GM19099 (cell line): Measurements from ENCODE around the gene DNAJB13.

Experiments
- POLR2A ChIP-seq: IDR thresholded peaks from 3 replicates; pipeline ENCODE4 v1.6.1; 2011; ENCODE audit warnings: low read depth; ENCODE audit not compliant: insufficient read length; ENCODE audit errors: extremely low read depth

The DNAJB13 gene

DNA sequence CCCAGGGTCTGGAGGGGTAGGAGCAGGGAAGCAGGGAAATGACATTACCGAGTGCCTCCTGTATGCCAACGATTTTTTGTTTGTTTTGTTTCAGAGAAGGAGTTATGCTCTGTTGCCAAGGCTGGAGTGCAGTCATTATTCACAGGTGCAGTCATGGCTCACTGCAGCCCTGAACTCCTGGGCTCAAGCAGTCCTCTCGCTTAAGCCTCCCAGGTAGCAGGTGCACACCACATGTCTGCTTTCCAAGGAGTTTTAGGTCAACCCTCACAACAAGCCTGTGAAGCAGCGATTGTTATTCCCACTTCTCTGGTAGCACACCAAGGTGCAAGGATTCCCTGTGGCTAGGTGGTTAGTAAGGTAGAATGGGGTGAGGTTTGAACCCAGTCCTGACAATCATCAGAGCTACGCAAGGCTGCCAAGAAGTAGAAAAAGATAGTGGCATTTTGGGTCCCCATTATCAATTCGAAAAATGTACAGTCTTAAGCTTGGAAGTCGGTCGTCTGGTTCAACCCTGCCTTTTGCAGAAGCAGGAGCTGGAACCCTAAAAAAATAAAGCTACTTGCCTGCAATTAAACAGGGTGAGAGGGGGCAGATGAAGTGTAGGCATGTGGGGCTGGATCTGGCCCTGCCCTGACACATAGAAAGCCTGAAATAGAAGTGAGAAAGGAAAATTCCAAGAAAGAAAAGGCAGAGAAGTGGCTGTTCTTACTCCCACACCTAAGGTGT, 48.9 kb downstream of the DNAJB13 start:
- no peak for TF ChIP-seq POLR2A

DNA sequence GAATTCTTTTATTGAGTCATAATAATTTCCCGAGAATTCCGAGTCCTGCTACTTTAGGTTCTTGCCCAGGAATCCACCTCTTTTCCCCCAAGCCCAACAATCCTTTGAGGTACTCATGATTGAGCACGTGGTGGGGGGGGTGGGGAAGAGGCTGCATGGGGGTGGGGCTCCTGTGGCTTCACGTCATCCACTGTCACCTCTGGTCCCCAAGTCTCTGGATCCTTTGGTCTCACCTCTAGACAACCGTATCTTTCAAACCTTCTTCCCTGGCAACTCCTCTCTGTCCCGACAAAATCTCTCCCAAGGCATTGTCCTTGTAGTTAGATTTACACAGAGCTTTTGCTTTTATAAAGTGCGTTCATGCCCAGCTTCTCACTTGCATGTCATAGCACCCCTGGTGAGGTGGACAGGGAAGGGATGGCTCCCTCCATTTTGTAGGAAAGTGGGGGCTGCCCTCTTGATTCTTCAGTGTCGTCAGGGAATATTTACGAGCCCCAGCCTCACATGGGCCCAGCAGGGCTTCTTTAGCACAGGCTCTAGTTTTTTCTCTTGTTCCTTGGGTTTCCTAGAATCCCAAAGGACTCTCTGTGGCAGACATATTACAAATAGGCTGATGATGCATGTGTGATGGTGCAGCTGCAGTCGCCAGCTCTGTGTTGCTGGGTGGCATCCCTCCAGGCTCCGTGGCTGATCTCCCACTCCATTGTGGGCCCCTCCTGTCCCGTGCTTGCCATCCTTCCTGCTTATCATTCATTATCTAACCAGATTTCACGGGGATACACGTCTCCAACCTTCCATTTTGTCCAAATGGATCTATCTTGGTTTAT, 49.7 kb downstream of the DNAJB13 start:
- TF ChIP-seq POLR2A: no peak

DNA sequence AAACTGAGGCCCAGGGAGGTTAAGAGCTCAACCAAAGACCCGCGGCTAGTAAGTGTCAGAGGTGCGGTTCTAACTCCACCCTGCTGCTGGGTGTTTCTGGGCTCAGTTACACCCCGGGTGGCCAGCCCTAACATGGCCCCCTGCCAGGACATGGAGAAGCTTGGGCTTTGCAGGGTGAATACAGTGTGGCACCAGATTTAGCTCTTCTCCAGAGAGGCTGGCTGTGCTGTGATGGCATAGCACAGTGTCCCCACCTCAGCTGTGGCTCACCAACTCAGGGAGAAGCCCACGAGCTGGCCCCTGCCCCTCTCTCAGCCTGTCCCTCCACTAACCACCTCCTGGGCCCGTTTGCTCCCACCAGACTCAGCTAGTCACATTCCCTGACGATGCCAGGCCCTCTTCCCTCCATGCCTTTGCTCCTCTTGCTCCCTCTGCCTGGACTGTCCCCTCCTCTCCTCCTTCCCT, 51.0 kb downstream of the DNAJB13 start:
- no peak for TF ChIP-seq POLR2A

DNA sequence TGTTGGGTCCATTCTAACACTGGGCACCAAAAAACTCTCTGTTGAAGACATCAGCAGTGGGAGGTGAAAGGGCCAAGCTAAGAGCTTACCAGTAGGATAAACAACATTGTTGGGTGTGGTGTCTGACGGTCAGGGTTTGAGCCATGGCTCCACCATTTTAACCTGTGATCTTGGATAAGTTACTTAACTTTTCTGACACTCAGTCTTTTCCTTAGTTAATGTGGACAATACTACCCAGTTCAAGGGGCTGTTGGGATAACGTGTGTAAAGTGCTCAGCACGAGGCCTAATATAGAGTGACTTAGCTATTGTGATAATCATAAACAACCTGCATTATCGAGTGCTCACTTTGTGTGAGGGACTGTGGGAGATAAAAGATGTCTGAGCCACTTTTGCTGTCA, 52.0 kb downstream of the DNAJB13 start:
- TF ChIP-seq POLR2A: no peak

DNA sequence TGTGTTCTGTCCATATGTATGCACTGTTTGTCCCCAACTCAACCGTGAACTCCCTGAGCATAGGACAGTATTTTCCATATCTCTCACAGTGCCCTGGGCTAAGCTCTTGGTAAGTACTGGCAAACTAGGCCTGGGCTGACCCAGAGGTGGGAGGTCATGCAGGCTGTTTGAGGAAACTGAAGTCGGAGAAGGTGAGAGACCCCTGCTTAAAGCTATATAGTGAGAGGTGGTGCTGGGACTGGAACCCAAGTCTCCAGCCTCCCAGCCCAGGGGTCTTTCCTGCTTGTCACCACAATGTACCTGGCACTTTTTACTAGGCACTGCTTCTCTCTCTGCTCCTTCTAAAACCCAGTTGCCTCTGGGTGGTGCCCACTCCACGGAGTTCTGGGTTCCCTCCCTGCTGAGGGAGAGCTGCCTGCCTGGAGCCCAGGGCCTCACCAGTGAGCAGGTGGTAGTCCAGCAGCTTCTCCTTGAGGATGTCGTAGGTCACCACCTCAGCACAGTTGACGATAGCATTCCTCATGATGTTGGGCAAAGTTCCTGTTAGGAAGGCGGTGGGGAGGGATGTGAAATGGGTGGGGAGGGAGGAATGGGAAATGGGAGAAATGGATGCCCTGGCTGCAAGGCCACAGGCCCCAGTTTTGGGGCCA, 53.3 kb downstream of the DNAJB13 start:
- TF ChIP-seq POLR2A: no peak

DNA sequence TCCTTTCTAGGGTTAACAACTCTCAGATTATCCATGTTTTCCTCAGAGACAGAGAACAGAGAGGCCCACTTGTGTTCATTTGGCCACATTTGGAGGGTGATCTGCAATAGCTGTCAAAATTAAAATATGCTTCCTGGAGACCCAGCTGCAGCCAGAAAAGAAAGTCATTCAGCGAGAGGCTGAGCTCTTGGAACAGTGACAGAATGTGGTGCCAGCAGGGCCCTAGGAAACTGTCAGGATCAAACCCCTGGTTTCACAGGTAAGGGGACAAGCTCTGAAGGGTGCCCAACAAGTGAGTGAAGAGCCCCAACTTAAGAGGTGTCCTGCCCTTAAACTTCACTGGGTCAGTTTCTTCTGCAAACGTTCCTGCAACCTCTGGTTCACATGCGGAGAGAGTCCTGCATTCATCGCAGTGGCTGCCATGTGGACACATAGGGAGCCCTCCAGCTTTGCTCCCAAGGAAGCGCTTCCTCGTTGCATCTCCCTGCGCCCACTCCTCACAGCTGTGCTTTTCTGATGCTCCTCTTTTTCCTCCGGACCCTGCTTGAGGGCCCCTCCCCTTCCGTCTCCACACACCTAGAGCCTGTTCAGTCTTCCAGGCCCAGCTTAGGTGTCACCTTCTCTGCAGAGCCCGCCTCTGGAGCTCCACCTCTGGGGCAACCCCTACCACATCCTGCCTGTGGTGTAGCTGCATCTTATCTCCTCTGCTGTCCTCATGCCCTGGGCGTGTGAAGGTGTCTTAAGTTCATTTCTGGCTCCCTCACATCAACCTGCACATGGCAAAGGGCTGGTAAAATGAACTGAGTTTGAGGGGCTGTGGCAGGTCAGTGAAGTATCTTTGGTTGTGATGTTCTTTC, 54.2 kb downstream of the DNAJB13 start:
- no peak for TF ChIP-seq POLR2A

DNA sequence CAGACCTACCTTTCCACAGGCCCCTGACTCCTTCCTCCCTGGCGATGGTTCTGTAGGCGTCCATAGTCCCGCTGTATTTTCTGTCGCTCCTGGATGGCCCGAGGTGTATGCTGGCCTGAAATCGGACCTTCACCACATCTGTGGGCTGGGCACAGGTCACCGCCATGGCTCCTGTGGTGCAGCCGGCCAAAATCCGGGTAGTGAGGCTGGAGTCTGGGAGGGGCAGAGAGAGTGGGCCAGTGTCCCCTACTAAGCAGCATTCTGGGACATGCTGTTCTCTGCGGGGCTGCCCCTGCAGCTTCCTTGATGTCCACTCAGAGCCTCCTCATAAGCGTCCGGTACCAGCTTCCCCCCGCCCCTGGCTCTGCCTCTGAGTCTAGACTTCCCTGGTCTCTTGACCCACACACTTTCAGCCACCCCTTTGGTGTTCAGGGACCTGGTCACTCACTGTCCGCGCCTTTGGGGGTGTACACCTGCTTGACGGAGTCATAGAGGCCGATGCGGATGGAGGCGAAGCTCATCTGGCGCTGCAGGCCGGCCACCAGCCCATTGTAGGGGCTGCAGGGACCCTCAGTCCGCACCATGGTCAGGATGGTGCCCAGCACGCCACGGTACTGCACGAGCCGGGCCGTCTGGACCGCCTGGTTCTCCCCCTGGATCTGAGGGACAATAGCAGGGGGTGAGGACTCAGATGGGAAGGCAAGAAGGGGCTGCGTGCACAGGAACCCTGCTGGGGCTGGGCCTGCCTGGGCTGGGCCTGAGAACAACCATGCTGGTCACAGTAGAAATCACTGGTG, 55.1 kb downstream of the DNAJB13 start:
- no peak for TF ChIP-seq POLR2A

DNA sequence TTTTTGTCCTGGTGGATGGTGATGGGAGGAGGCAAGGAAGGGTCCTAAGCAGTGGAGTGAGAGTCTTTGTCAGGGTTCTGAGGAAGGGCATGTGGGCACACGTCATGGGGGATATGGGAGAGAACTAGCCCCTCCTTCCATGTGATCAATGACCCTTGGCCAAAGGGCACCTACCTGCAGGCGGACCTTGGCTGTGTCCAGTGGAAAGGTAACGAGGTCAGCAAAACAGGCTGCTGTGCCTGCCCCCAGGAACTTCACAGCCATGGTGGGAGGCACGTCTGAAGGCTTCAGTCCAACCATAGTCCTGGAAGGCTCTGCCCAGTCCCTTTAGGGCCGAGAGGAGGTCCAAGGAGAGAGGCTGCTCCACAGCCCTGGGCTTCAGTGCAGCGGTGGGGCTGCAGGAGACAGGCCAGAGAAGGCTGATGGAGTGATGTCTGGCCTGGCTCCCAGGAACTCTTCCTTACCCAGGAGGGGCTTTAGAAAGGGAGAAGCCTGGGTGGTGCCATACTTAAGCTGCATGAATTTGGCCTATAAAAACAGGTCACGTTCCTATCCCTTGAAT, 56.0 kb downstream of the DNAJB13 start:
- TF ChIP-seq POLR2A: no peak

DNA sequence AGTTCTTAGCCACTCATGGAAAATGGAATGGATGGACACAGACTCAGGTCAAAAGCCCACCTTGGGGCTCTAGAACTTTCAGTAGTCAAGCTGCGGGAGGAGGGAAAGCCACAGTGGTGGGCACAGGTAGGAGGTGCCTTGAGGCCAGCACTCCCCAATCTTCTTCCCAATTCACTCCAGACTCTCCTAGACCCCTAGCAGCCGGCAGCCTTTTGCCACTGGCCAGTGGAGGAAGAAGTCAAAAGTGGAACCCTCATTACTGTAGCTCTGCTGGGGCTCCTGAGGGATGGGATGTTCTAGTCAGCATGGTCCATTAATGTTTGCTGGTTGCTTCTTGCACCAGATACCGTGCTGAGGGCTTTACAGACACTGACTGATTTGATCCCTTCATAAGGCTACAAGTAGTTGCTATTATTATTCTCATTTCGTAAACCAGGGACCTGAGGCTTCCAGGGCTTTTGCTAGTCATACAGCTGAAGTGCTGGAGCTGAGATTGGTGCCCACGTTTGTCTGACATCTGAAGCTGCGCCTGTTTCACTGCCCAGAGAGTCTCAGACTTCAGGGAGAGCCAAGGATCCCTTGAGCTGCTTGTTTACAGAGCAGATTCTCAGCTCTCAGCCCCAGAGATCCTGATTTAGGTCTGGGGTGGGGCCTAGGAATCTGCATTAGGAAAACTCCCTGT, 57.0 kb downstream of the DNAJB13 start:
- TF ChIP-seq POLR2A: no peak

DNA sequence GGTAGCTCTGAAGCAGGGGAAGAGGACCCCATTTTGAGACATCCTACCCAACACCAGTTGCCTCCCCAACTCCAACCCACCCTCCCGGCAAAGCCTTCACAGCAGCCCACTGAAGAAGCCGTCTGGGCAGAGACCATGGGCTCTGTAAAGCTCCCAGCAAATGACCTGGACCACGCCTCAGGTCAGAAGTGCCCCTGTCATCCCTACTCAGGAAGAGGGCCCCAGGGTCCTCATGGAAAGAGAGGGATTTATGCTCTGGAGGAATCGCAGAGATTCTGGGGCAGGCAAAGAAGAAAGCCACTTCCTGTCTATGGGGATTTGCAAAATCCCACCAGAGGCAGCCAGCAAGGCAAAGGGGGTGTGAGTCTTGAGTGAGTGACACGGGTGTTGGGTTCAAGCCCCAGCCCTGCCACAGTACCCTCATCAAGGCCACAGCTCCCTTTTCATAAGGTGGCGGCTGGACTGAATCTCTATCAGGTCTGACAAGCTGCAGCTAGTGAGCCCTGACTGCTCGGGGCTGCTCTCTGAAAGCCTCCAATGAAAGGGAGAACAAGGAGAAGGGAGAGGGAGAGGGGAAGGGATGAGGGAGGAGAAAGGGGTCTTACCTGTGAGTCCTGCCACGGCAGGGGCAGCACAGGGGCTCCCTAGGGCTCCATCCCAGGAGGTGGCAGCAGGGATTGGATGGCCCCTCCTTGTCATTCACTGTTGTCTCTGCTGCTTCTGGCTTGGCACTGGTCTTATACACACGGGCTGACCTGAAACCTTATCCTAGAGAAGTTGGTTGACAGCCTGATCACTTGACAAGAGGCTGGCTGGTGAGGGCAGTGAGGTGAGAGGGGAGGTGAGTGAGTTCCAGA, 57.8 kb downstream of the DNAJB13 start, which contains the start of gene UCP3:
Gene UCP3 (minus strand): TSS at position 713 of the 857 bp plus-strand sequence. CDS start 2,043 bp downstream, outside the sequence.
- TF ChIP-seq POLR2A: no peak

DNA sequence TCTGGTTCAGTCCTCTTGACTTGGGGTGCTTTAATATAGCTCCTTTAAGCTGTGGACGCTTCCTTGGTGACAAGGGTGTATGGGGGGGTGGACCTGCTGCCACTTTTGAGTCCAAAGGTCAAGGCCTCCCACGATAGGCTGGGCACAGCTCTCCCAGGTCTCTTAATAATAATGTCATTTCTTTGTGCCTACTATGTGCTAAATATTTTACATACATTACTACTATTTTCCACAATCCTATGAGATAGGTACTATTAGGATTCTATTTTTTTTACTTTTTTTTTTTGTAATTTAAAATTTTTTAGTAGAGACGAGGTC, 58.4 kb downstream of the DNAJB13 start:
- TF ChIP-seq POLR2A: no peak

DNA sequence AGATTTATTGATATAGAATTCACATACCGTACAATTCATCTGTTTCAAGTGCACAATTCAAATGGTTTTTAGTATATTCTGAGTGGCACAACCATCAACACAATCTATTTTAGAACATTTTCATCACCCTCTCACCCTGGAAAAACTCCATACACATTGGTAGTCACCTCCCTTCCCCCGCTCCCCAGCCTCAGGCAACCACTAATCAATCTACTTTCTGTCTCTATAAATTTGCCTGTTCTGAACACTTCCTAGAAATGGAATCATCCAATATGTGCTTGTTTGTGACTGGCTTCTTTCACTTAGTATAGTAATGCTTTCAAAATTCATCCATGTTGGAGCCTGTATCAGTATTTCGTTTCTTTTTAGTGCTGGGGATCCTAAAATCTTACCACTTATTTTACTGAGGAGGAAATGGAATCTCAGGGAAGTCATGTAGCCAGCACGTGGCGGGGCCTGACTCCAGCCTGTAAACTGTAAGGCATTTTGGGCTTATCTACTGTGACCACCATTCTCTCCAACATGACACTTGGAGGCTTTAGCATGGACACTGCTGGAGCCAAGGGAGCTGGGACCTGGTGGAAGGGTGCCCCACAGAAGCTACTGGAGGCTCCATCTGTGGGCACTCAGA, 59.0 kb downstream of the DNAJB13 start:
- TF ChIP-seq POLR2A: no peak
